NCI-H2081 treated with DMSO at 0.1 percent for 48 hours (cell line): ENCODE data around the gene LPP.
A peak's percentile ranks its signal among the peaks of the same experiment; 100 is the strongest.

Experiments
- DNase-seq: peaks from one replicate; lab custom pipeline; 2025; lab: John Stamatoyannopoulos, UW

The LPP gene

GRCh38 chr3:188220097-188220788 lies 66.3 kb downstream of the LPP start:
- DNase-seq: no peak

- DNase-seq: no peak
These were observed 67.2 kb downstream of the LPP start for GRCh38 chr3:188220988-188221818.

- no peak for DNase-seq
These were observed 70.0 kb downstream of the LPP start for GRCh38 chr3:188223936-188224335.

GRCh38 chr3:188227442-188227841 lies 73.5 kb downstream of the LPP start:
- DNase-seq: no peak

GRCh38 chr3:188229177-188229576 lies 75.2 kb downstream of the LPP start:
- DNase-seq: peak; percentile 39

GRCh38 chr3:188229726-188230125 lies 75.8 kb downstream of the LPP start:
- DNase-seq: no peak

- no peak for DNase-seq
These were observed 77.0 kb downstream of the LPP start for GRCh38 chr3:188230962-188231361.

GRCh38 chr3:188231456-188231855 lies 77.5 kb downstream of the LPP start:
- no peak for DNase-seq

- no peak for DNase-seq
These were observed 78.7 kb downstream of the LPP start for GRCh38 chr3:188232656-188233055.

GRCh38 chr3:188233320-188233719 lies 79.4 kb downstream of the LPP start:
- DNase-seq: no peak

- DNase-seq: no peak
These were observed 80.2 kb downstream of the LPP start for GRCh38 chr3:188234132-188234531.

- DNase-seq: no peak
These were observed 82.3 kb downstream of the LPP start for GRCh38 chr3:188236271-188236670.

- DNase-seq: no peak
These were observed 85.1 kb downstream of the LPP start for GRCh38 chr3:188239035-188239434.

GRCh38 chr3:188239577-188239976 lies 85.6 kb downstream of the LPP start:
- no peak for DNase-seq

GRCh38 chr3:188240189-188240981 lies 86.4 kb downstream of the LPP start:
- no peak for DNase-seq

- DNase-seq: no peak
These were observed 87.1 kb downstream of the LPP start for GRCh38 chr3:188241072-188241471.

GRCh38 chr3:188241883-188242282 lies 87.9 kb downstream of the LPP start:
- DNase-seq: no peak

GRCh38 chr3:188242436-188243123 lies 88.6 kb downstream of the LPP start:
- DNase-seq: no peak

- DNase-seq: no peak
These were observed 89.3 kb downstream of the LPP start for GRCh38 chr3:188243124-188243795.

- no peak for DNase-seq
These were observed 90.5 kb downstream of the LPP start for GRCh38 chr3:188244395-188244861.

- no peak for DNase-seq
These were observed 92.9 kb downstream of the LPP start for GRCh38 chr3:188246905-188247304.
